ENCODE data around the gene ZNF506.
"Not testable (repeated sequence)": the region's sequence is repeated elsewhere in the genome, so short reads cannot be mapped to it uniquely, and the experiment has no call there.

ZNF506 gene

GRCh38 chr19:19821366-19821951, at the start of gene ZNF506:
Gene ZNF506, minus strand, starts transcription at chr19:19821750. Its CDS starts 147 bp downstream, at chr19:19821603.
- peak; percentile 95 to 96 for DNase-seq (ENCODE audit: low read depth in 2 of 2)

- DNase-seq (ENCODE audit: low read depth in 2 of 2) = not testable (repeated sequence)
These were observed 48.5 kb upstream of the ZNF506 start for GRCh38 chr19:19870086-19870485.

GRCh38 chr19:19866611-19867248, 45.2 kb upstream of the ZNF506 start:
- peak; percentile 4 to 8 for DNase-seq (ENCODE audit: low read depth in 2 of 2)

- DNase-seq (ENCODE audit: low read depth in 2 of 2) = peak; percentile 90 to 93
These were observed 44.4 kb upstream of the ZNF506 start, which contains the start of gene ZNF253 for GRCh38 chr19:19865750-19866610. Gene ZNF253, plus strand, starts transcription at chr19:19865882. Its CDS starts 115 bp downstream, at chr19:19865997.

GRCh38 chr19:19860756-19861390, 39.3 kb upstream of the ZNF506 start:
- DNase-seq (ENCODE audit: low read depth in 2 of 2) = peak; percentile 13 to 33

GRCh38 chr19:19858751-19859150, 37.2 kb upstream of the ZNF506 start:
- no peak for DNase-seq (ENCODE audit: low read depth in 2 of 2)

- DNase-seq (ENCODE audit: low read depth in 2 of 2) = not testable (repeated sequence)
These were observed 30.2 kb upstream of the ZNF506 start for GRCh38 chr19:19851740-19852139.

- no peak for DNase-seq (ENCODE audit: low read depth in 2 of 2)
These were observed 27.5 kb upstream of the ZNF506 start for GRCh38 chr19:19849056-19849455.

GRCh38 chr19:19847781-19848180, 26.2 kb upstream of the ZNF506 start:
- no peak for DNase-seq (ENCODE audit: low read depth in 2 of 2)

DNA sequence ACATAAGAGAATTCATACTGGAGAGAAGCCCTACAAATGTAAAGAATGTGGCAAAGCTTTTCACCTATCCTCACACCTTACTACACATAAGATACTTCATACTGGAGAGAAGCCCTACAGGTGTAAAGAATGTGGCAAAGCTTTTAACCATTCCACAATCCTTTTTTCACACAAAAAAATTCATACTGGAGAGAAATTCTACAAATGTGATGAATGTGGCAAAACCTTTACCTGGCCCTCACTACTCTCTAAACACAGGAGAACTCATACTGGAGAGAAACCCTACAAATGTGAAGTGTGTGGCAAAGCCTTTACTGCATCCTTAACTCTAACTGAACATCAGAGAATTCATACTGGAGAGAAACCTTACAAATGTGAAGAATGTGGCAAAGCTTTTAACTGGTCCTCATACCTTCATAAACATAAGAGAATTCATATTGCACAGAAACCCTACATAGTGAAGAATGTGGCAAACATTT, 14.0 kb upstream of the ZNF506 start:
- no peak for DNase-seq (ENCODE audit: low read depth in 2 of 2)

DNA sequence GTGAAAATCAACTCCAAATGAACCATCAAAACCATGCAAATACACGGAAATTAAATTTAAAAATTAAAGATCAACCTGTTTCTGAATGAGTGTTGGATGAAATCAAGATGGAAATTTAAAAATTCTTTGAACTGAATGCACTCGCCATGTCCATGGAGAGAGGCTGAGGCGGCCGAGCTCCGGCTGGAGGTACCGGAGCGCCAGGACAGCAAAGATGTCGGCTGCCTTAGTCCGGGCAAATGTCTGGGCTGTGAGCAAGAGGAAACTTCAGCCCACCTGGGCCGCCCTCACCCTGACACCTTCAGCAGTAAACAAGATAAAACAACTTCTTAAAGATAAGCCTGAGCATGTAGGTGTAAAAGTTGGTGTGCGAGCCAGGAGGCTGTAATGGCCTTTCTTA, 5.3 kb upstream of the ZNF506 start:
- DNase-seq (ENCODE audit: low read depth in 2 of 2) = no peak

DNA sequence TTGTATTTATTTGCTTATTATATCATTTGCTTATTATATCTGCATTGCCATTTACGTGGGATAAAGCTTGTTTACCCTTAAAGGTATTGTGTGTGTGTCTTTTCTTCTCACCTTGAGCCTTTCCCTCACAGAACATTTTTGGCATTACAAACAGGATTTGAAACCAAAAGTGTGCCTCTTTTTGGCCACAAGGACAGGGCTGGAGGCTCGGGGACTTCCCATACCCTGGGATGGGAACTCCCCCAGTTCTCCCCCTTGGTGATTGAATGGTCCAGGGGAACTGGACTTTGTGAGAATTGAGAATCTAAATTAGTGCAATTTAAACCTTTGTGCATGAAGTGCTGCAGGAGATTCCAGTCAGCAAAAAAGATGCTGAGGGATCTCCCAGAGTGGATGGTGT, 2.4 kb upstream of the ZNF506 start:
- DNase-seq (ENCODE audit: low read depth in 2 of 2) = no peak

- DNase-seq (ENCODE audit: low read depth in 2 of 2) = not testable (repeated sequence)
These were observed 426 bp upstream of the ZNF506 start for GRCh38 chr19:19821976-19822375.

- DNase-seq (ENCODE audit: low read depth in 2 of 2) = no peak
These were observed 703 bp downstream of the ZNF506 start for GRCh38 chr19:19820774-19821320.

DNA sequence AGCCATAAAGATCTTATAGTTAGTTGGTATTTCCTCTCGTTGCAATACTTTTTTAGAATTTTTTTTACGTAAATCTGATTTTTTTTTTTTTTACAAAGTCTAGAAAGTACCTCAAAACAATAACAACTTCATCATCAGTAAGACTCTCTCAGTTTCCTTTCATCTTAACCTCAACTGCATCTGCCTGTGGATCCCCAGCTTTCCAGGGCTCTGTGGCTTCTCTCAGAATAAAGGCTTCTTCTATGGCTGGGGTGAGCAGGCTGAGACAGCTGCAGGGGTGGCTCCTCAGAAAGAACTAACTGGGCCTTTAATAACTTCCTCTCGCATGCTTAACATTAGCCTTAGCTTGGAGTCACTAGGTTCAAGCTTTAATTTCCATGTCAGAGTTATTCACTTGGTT, 4.2 kb downstream of the ZNF506 start:
- peak in 1 of 2 donors; percentile 31 for DNase-seq (ENCODE audit: low read depth in 2 of 2)

- no peak for DNase-seq (ENCODE audit: low read depth in 2 of 2)
These were observed 4.9 kb downstream of the ZNF506 start for GRCh38 chr19:19816679-19817078.

GRCh38 chr19:19811999-19812398, 9.6 kb downstream of the ZNF506 start:
- not testable (repeated sequence) for DNase-seq (ENCODE audit: low read depth in 2 of 2)

DNA sequence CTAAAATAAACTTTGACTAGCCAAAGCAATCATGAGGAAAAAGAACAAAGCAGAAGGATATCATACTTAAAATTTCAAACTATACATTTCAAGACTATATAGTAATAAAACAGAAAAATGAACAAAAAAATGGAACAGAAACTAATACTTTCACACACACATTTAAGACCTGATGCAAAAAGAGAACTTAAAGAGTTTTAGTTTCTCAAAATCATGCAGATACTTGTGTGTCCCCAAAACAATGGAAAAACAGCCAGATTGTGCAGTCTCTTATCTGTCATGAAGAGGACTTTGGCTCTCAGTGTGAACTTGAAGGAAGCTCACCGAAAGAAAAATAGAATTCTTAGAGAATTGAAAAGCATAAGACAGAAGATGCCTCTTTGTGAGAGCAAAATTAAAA, 16.1 kb downstream of the ZNF506 start:
- no peak for DNase-seq (ENCODE audit: low read depth in 2 of 2)

GRCh38 chr19:19788015-19788414, 33.5 kb downstream of the ZNF506 start:
- no peak for DNase-seq (ENCODE audit: low read depth in 2 of 2)

GRCh38 chr19:19785476-19785875, 36.1 kb downstream of the ZNF506 start:
- DNase-seq (ENCODE audit: low read depth in 2 of 2) = not testable (repeated sequence)

- no peak for DNase-seq (ENCODE audit: low read depth in 2 of 2)
These were observed 38.8 kb downstream of the ZNF506 start for GRCh38 chr19:19782783-19783182.

DNA sequence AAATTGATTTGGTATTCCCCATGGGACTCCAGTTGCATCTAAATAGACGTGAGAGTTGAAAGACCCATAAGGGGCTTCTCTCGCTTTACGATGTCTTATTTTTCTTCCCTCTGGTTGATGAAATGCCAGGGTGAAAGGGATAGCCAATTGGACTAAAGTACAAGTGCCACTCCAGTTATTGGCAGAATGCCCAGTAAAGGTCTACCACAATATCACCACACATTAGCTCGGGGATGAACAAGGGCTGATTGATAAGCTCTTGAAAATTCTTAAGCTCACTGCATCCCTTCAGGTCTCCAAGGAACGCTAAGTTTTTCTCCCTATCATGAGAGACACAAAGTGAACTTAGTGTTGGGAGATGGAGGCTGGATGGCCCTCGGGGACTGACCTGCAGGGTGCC, 39.8 kb downstream of the ZNF506 start:
- DNase-seq (ENCODE audit: low read depth in 2 of 2) = not testable (repeated sequence)
